ENCODE data around the gene CHRNA9.

Gene CHRNA9

DNA sequence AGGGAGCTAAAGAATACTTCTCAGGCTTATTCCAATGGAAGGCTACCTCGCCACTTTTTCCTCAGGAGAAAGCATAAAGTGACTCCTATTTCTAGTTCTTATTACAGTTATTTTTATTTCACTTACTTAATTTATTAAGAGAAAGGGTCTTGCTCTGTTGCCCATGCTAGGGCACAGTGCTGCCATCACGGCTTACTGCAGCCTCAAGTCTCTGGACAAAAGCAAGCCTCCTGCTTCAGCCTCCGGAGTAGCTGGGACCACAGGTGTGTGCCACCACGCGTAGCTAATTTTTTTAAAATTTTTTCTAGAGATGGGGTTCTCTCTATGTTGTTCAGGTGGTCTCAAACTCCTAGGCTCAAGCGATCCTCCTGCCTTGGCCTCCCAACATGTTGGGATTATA is 36.0 kb upstream of the CHRNA9 start:
- H3K4me3 ChIP-seq (ENCODE audit: low read depth in 1 of 5, low read length in 5 of 5), result no peak overlapping the region
- no peaks in the 10 kb centered on the region for H3K36me3 ChIP-seq (ENCODE audit: control insufficient read depth in 5 of 5, insufficient read depth in 5 of 5, low read length in 5 of 5)
- H3K9ac ChIP-seq (ENCODE audit: low read length in 5 of 5), result no peak overlapping the region
- H3K27me3 ChIP-seq (ENCODE audit: control insufficient read depth in 5 of 5, insufficient read depth in 4 of 5, low read length in 5 of 5), result peaks cover 0 to 6% (median 3%) of the 10 kb centered on the region in 5 donors
- H3K4me1 ChIP-seq (ENCODE audit: control insufficient read depth in 5 of 5, insufficient read depth in 5 of 5, low read length in 5 of 5), result no peaks in the 10 kb centered on the region
- no peak overlapping the region for H3K27ac ChIP-seq (ENCODE audit: low read depth, low read length)
- peaks cover 0 to 7% (median 0%) of the 10 kb centered on the region in 5 donors for H3K9me3 ChIP-seq (ENCODE audit: control insufficient read depth in 5 of 5, low read length in 5 of 5)

DNA sequence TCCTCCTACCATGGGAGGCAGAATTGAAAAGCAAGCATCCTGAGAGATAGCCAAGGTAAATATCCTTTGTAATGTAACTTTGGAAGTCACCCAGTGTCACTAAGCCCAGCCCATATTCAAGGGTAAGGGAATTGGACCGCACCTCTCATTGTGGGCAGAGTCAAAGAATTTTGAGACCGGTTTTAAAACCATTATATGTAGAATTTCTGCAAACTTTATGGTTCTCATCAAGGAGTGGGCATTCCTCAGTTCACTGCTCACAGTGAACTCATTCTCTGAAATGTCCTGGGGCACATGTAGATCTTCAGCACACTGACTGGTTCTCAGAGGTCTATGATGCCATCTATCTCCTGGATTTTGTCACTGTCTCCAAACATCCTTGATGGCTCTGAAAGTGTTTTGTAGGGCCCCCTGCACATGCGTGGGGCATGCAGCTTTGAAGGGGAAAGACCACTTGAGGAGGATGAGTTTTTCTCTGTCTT is 35.3 kb upstream of the CHRNA9 start:
- no peaks in the 10 kb centered on the region for H3K4me1 ChIP-seq (ENCODE audit: control insufficient read depth in 5 of 5, insufficient read depth in 5 of 5, low read length in 5 of 5)
- no peak overlapping the region for H3K4me3 ChIP-seq (ENCODE audit: low read depth in 1 of 5, low read length in 5 of 5)
- H3K36me3 ChIP-seq (ENCODE audit: control insufficient read depth in 5 of 5, insufficient read depth in 5 of 5, low read length in 5 of 5), result no peaks in the 10 kb centered on the region
- peaks cover 0 to 5% (median 5%) of the 10 kb centered on the region in 5 donors for H3K9me3 ChIP-seq (ENCODE audit: control insufficient read depth in 5 of 5, low read length in 5 of 5)
- H3K27ac ChIP-seq (ENCODE audit: low read depth, low read length), result no peak overlapping the region
- H3K9ac ChIP-seq (ENCODE audit: low read length in 5 of 5), result no peak overlapping the region
- H3K27me3 ChIP-seq (ENCODE audit: control insufficient read depth in 5 of 5, insufficient read depth in 4 of 5, low read length in 5 of 5), result peaks cover 0 to 6% (median 3%) of the 10 kb centered on the region in 5 donors

DNA sequence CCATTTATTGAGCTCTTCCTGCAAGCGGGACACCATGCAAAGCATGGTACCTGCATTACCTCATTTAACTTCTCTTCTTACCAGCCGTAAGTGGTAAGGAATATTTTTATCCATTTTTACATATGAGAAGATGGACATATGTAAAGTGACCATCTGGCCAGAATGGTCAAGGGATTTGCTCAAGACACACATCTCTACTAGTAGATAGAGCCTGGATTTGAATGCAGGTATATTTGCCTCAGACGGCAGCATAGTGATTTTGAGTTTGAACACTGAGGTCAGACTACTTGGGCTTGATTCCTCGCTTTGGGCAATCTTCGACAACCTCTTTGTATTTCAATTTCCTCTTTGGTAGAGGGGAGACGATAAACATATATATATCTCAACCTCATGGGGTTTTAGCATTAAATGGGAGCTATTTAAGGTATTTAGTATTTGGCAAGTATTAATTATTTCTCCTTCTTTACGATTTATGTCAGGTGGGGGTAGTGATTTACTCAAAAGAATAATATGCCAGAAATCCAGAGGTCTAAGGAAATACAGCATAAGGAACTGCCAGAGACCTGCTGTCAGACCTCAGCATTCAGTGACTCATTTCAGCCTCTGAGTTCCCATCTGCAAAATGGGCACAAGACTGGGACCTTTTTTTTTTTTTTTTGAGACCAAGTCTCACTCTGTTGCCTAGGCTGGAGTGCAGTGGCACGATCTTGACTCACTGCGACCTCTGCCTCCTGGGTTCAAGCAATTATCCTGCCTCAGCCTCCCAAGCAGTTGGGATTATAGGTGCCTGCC is 34.6 kb upstream of the CHRNA9 start:
- Histone ChIP-seq H3K9me3 (ENCODE audit: control insufficient read depth in 5 of 5, low read length in 5 of 5) (peaks cover 0 to 5% (median 4%) of the 10 kb centered on the region in 5 donors), H3K27ac (ENCODE audit: low read depth, low read length) (no peak overlapping the region), H3K27me3 (ENCODE audit: control insufficient read depth in 5 of 5, insufficient read depth in 4 of 5, low read length in 5 of 5) (peaks cover 0 to 6% (median 3%) of the 10 kb centered on the region in 5 donors), H3K9ac (ENCODE audit: low read length in 5 of 5) (no peak overlapping the region), H3K36me3 (ENCODE audit: control insufficient read depth in 5 of 5, insufficient read depth in 5 of 5, low read length in 5 of 5) (no peaks in the 10 kb centered on the region), H3K4me1 (ENCODE audit: control insufficient read depth in 5 of 5, insufficient read depth in 5 of 5, low read length in 5 of 5) (peaks cover 0 to 7% (median 0%) of the 10 kb centered on the region in 5 donors), H3K4me3 (ENCODE audit: low read depth in 1 of 5, low read length in 5 of 5) (no peak overlapping the region)

DNA sequence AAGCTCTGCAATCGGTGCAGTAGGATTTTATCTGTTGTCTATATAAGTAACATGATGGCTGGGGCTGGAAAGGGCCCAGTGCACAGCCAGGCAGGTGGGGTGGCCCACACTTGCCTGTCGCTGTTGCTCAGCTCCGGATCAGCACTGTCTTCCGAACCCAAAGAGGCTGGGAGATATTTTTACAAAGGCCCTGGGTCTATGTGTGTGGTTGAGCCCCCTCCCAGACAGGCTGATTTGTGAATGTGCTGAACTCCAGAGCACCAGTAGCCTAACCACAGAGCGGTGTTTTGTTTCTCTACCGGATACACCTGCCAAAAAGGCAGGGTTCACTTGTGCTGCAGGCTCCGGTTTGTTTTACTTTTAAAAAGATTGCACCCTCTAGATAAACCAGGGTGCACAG is 33.5 kb upstream of the CHRNA9 start:
- H3K36me3 ChIP-seq (ENCODE audit: control insufficient read depth in 5 of 5, insufficient read depth in 5 of 5, low read length in 5 of 5), result no peaks in the 10 kb centered on the region
- H3K27ac ChIP-seq (ENCODE audit: low read depth, low read length), result no peak overlapping the region
- H3K4me3 ChIP-seq (ENCODE audit: low read depth in 1 of 5, low read length in 5 of 5), result no peak overlapping the region
- H3K4me1 ChIP-seq (ENCODE audit: control insufficient read depth in 5 of 5, insufficient read depth in 5 of 5, low read length in 5 of 5), result peaks cover 0 to 13% (median 2%) of the 10 kb centered on the region in 5 donors
- H3K9ac ChIP-seq (ENCODE audit: low read length in 5 of 5), result no peak overlapping the region
- H3K27me3 ChIP-seq (ENCODE audit: control insufficient read depth in 5 of 5, insufficient read depth in 4 of 5, low read length in 5 of 5), result peaks cover 0 to 6% (median 3%) of the 10 kb centered on the region in 5 donors
- H3K9me3 ChIP-seq (ENCODE audit: control insufficient read depth in 5 of 5, low read length in 5 of 5), result peaks cover 0 to 5% (median 4%) of the 10 kb centered on the region in 5 donors

DNA sequence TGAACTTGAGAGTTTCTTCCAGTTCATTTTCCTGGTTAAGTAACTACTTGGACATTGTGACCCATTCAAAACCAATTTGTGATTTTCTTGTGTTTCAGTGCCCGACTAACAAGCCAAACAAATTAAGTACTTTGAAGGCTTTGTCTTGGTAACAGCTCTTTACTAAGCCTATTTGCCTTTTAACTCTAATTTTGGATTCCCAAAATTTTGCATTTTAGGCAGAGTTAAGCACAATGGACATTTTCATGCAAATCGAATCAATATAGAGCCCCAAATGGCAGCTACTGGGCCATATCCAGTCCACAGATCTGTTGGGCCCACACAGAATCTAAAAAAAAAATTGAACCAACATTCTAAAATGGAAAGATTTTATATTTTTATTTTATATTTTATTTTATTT is 31.4 kb upstream of the CHRNA9 start:
- H3K36me3 ChIP-seq (ENCODE audit: control insufficient read depth in 5 of 5, insufficient read depth in 5 of 5, low read length in 5 of 5), result no peaks in the 10 kb centered on the region
- H3K9me3 ChIP-seq (ENCODE audit: control insufficient read depth in 5 of 5, low read length in 5 of 5), result peaks cover 0 to 5% (median 4%) of the 10 kb centered on the region in 5 donors
- H3K27me3 ChIP-seq (ENCODE audit: control insufficient read depth in 5 of 5, insufficient read depth in 4 of 5, low read length in 5 of 5), result peaks cover 0 to 6% (median 3%) of the 10 kb centered on the region in 5 donors
- no peak overlapping the region for H3K4me3 ChIP-seq (ENCODE audit: low read depth in 1 of 5, low read length in 5 of 5)
- H3K27ac ChIP-seq (ENCODE audit: low read depth, low read length), result no peak overlapping the region
- H3K4me1 ChIP-seq (ENCODE audit: control insufficient read depth in 5 of 5, insufficient read depth in 5 of 5, low read length in 5 of 5), result peaks cover 0 to 24% (median 8%) of the 10 kb centered on the region in 5 donors
- no peak overlapping the region for H3K9ac ChIP-seq (ENCODE audit: low read length in 5 of 5)

DNA sequence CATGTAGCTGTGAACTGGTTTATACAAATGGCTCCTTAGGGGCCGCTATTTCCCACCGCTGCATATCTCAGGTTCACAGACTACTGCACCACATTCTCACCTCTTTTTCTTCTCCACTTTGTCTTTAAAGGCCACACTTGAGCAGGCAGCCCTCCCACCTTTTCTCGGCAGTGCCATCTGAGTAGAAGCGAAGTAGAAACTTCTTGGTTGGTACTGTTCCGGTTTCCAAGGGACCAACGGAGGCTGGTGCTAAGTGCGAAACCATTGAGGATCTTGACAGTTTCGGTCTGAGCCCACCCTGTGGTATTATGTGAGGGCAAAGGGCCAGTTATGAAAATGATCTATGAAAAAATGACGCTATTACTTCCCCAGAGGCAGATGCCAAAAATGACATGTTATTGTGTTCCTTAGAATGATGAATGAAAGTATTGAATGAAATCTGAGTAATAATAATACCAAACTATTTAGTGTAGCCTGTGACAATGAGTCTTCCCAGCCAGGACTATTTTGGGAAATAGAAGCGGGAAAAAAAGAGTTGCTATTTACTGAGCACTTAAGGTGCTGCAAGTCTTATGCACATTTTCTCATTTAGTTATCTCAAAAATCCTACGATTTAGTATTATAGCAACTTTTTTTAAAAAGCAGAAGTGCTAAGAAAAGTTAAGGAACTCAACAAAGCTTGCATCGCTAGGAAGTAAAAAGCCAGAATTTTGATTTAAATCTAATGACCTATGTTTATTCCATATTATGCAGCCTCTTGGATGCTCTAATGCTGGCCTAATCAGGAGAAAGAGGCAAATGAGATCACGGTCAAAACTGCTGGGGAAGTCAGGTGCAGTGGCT is 29.6 kb upstream of the CHRNA9 start:
- H3K4me1 ChIP-seq (ENCODE audit: control insufficient read depth in 5 of 5, insufficient read depth in 5 of 5, low read length in 5 of 5), result peaks cover 2 to 31% (median 13%) of the 10 kb centered on the region in 5 donors
- peaks cover 0 to 6% (median 0%) of the 10 kb centered on the region in 5 donors for H3K27me3 ChIP-seq (ENCODE audit: control insufficient read depth in 5 of 5, insufficient read depth in 4 of 5, low read length in 5 of 5)
- H3K27ac ChIP-seq (ENCODE audit: low read depth, low read length), result no peak overlapping the region
- H3K9me3 ChIP-seq (ENCODE audit: control insufficient read depth in 5 of 5, low read length in 5 of 5), result peaks cover 0 to 5% (median 4%) of the 10 kb centered on the region in 5 donors
- no peak overlapping the region for H3K4me3 ChIP-seq (ENCODE audit: low read depth in 1 of 5, low read length in 5 of 5)
- H3K36me3 ChIP-seq (ENCODE audit: control insufficient read depth in 5 of 5, insufficient read depth in 5 of 5, low read length in 5 of 5), result no peaks in the 10 kb centered on the region
- H3K9ac ChIP-seq (ENCODE audit: low read length in 5 of 5), result no peak overlapping the region

DNA sequence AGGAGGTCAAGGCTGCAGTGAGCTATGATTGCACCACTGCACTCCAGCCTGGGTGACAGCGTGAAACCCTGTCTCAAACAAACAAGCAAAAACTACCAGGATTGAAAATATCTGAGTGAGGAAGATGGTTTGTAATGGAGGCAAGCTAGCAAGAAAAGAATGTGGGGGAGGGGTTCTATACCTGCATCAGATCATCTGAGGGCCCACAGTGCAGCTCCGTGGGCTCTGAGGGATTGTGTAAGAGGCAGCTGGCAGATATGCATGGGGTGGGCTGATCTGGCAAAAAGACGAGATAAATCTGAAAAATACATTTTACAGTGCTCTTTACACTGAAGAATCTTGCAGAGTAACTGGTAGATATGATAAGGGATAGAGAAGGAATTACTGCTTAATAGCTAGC is 28.9 kb upstream of the CHRNA9 start:
- no peak overlapping the region for H3K27ac ChIP-seq (ENCODE audit: low read depth, low read length)

DNA sequence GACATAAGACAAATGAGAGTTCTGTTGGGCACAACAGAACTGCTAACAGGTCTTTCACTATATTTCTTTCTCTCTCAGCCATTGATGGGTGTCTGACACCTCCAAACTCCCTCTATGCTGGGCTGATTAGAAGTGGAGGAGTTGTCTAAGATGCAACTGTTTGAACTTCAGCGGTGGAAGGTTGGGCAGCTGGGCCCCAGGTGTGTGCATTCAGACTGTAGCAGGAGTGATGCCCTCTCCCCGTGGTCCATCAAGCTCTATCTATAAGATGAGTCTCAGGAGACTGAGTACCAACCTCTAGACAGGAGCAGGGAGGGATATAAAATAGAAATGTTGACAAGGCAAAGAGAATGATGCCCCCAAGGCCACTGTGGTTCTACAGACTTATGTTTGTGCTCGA is 28.2 kb upstream of the CHRNA9 start:
- Histone ChIP-seq H3K4me1 (ENCODE audit: control insufficient read depth in 5 of 5, insufficient read depth in 5 of 5, low read length in 5 of 5) (peaks cover 2 to 34% (median 16%) of the 10 kb centered on the region in 5 donors), H3K36me3 (ENCODE audit: control insufficient read depth in 5 of 5, insufficient read depth in 5 of 5, low read length in 5 of 5) (no peaks in the 10 kb centered on the region), H3K9ac (ENCODE audit: low read length in 5 of 5) (no peak overlapping the region), H3K9me3 (ENCODE audit: control insufficient read depth in 5 of 5, low read length in 5 of 5) (peaks cover 0 to 5% (median 4%) of the 10 kb centered on the region in 5 donors), H3K27ac (ENCODE audit: low read depth, low read length) (no peak overlapping the region), H3K4me3 (ENCODE audit: low read depth in 1 of 5, low read length in 5 of 5) (no peak overlapping the region), H3K27me3 (ENCODE audit: control insufficient read depth in 5 of 5, insufficient read depth in 4 of 5, low read length in 5 of 5) (peaks cover 0 to 3% (median 0%) of the 10 kb centered on the region in 5 donors)

More for the DNA sequence above, 28.9 kb upstream of the CHRNA9 start:
- Histone ChIP-seq H3K4me3 (ENCODE audit: low read depth in 1 of 5, low read length in 5 of 5) (no peak overlapping the region), H3K4me1 (ENCODE audit: control insufficient read depth in 5 of 5, insufficient read depth in 5 of 5, low read length in 5 of 5) (peaks cover 2 to 31% (median 13%) of the 10 kb centered on the region in 5 donors), H3K27me3 (ENCODE audit: control insufficient read depth in 5 of 5, insufficient read depth in 4 of 5, low read length in 5 of 5) (peaks cover 0 to 5% (median 0%) of the 10 kb centered on the region in 5 donors), H3K9me3 (ENCODE audit: control insufficient read depth in 5 of 5, low read length in 5 of 5) (peaks cover 0 to 5% (median 4%) of the 10 kb centered on the region in 5 donors), H3K36me3 (ENCODE audit: control insufficient read depth in 5 of 5, insufficient read depth in 5 of 5, low read length in 5 of 5) (no peaks in the 10 kb centered on the region), H3K9ac (ENCODE audit: low read length in 5 of 5) (no peak overlapping the region)

DNA sequence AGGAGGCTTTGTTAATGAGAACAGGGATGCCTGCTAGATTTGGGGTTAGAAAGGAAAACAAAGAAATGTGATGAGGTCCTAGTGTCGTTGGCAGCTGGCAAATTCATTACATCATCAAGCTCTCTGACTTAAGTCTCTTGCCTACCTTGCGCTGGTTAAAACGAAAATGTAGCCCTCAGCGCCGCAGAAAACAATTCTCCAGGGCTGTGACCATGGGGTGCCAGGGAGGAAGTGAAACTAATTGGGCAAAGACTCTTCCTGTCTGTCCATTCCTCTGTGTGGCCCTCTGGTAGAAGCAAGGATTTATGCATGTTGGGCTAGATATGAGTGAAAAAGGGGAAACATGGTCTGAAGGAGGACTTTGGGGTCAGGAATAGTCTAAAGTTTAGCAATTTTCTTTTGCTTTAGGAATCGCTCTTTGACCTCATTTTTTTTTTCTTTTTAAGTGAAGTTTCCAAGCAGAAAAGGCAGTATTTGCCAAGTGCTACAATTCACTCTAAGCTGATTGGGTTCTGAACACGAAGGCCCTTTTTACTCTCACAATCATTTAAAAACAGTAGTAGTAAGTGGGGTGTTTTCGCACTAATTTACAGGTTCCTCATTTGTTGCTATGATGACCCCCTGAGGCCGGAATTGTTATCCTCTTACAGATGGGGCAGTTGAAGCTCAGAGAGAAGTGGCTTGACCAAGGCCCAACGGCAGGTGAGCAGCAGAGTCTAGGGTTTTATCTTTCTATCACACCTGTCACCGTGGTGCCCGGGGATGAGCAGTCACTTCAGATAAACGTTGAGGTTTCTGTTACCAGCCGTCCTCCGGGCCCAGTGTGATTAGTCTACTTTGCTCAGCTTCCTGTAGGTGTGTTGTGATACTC is 27.3 kb upstream of the CHRNA9 start:
- Histone ChIP-seq H3K9ac (ENCODE audit: low read length in 5 of 5) (no peak overlapping the region), H3K27ac (ENCODE audit: low read depth, low read length) (no peak overlapping the region), H3K4me3 (ENCODE audit: low read depth in 1 of 5, low read length in 5 of 5) (peak overlapping the region in 4 of 5 donors; percentile 3 to 54 (median 35)), H3K27me3 (ENCODE audit: control insufficient read depth in 5 of 5, insufficient read depth in 4 of 5, low read length in 5 of 5) (peaks cover 0 to under 1% (median 0%) of the 10 kb centered on the region in 5 donors), H3K4me1 (ENCODE audit: control insufficient read depth in 5 of 5, insufficient read depth in 5 of 5, low read length in 5 of 5) (peaks cover 2 to 39% (median 16%) of the 10 kb centered on the region in 5 donors), H3K36me3 (ENCODE audit: control insufficient read depth in 5 of 5, insufficient read depth in 5 of 5, low read length in 5 of 5) (no peaks in the 10 kb centered on the region), H3K9me3 (ENCODE audit: control insufficient read depth in 5 of 5, low read length in 5 of 5) (peaks cover 0 to 5% (median 4%) of the 10 kb centered on the region in 5 donors)
